IPS DF 19.7 (cell line): ENCODE measurements around the gene ATP6V0A4.
"Not testable (repeated sequence)": the region's sequence is repeated elsewhere in the genome, so short reads cannot be mapped to it uniquely, and the experiment has no call there.

Experiments used
- DNase-seq: peaks from one replicate; pipeline ENCODE4 v3.0.0-alpha.2; 2013; ENCODE audit warnings: low read depth, low spot score

The ATP6V0A4 gene

DNA sequence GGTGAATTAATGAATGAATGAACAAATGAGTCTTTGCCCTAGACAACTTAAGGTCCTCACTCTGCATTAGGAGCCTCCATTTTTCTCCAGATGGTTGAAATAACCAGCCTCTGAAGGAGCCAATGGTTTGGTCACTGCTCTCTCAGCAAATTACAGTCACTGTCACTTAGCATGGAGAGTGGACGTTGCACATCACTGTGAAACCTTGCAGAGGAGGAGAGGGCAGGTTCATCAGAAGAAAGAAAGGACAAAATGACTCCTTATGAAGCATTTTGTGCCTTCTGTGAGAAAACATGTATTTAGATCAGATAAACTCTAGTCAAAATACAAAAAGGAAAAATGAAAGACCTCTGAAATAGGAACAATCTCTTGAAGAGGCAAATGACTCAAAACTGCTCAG, 6.6 kb upstream of the ATP6V0A4 start:
- no peak for DNase-seq

DNA sequence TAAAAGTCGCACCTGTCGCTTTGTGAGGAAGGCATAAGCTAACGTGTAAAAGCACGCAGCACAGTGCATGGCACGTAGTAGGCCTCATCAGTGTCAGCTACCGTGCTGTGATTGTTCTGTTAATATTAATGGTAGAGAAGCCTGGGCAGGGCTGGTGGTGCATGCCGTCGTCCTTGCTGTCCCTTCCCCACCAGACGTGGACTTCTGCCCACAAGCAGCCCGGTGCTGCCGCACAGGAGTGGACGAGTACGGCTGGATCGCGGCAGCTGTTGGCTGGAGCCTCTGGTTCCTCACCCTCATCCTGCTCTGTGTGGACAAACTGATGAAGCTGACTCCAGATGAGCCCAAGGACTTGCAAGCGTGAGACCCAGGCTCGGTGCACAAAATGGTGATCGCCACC, 4.7 kb upstream of the ATP6V0A4 start:
- no peak for DNase-seq

DNA sequence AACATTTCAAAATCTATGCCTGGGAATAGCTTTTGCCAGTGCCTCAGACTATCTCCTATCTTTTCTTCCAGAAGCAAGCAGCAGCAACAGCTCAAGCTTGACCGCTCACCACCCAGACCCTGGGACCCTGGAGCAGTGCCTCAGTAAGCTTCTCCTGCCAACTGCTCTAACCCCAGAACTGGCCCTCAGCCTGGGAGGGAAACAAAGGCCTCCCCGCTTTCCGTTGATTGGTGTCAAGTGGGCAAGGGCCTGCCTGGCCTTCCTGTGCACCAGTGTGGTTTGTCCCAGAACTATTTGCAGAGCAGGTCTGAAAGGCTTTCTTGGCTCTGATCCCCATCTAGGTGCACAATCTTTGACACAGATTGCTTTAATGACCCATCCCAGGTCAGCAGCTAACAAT, 3.3 kb upstream of the ATP6V0A4 start:
- no peak for DNase-seq

DNA sequence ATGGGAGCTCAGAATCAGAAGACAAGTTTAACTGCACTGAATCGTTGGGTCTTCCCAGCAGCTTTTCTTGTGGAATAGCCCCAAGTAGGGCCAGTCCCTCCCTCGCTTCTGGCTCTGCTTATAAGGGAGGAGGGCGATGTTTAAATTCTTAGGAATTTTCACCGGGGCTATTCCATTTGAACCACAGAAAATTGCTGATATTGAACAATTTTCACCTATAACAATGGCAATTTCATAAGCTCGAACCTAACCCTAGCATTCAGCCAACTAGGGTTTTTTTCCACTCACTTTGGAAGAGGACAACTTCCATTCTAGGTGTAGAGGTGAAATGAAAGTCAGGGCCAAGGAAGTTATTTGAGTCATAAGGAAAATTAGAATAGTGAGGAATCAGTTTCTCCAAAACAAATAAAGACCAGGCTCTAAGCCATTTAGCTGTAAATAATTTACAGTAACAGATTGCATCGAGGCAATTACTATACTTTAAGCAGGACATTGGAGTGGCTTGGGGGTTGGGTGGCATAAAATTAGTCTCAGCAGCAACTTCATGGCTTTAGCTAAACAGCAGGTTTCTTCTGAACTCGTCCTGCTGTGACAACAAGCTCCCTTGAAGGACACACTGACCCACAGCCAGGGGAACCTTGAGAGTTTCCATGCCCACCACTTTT, 1.5 kb upstream of the ATP6V0A4 start:
- DNase-seq: no peak

DNA sequence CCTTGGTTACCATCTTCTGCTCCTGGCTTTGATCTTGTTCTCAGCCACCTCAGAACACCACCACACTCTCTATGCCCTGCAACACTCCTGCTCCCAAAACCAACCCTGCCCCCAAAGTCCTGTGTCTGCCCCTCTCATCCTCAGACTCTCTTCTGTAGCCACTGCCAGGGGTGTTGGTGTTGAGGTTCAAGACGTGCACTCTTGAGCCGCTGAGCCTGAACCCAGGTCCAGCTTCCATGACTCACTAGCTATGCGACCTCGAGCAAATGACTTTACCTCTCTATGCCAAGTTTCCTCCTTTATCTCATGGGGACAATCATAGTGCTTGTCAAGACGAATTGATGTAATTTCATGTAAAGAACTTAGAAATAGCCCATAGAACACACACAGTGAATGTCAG, 840 bp upstream of the ATP6V0A4 start:
- DNase-seq: no peak

DNA sequence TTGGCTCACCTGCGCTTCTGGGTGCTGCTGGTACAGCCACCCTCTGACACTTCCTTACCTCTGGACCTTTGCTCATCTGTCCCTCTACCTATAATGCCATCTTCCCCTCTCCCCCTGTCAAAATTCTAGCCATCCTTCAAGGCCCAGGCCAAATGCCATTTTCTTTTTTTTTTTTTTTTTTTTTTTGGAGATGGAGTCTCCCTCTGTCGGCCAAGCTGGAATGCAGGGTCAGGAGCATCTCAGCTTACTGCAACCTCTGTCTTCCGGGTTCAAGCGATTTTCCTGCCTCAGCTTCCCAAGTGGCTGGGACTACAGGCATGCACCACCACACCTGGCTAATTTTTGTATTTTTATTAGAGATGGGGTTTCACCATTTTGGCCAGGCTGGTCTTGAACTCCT, 950 bp downstream of the ATP6V0A4 start:
- DNase-seq: not testable (repeated sequence)

DNA sequence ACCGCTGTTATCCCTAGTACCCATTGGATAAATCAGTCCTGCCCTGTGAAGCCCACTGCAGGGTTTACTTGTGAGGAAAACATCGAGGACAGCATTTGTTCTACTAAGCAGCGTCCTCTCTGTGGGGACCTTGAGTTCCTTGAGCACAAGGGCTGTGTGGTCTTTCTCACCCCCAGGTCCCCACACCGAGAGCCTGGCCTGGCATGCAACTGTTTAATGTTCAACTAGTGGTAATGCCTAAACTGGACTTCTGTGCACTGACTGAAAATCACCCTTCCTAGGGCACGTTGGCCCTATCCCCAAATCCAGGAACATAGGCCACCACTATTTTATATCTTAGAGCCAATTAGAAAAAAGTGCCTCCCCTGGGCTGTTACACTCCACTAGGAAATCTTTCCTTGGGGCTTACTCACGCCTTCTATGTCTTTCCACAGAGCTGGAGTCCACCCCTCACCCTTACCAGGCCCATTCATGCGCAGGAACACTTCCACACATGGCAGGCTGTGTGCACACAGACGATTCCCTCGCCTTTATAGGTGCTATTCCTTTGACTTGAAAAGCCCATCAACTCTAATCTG, 1.9 kb downstream of the ATP6V0A4 start:
- DNase-seq: no peak

DNA sequence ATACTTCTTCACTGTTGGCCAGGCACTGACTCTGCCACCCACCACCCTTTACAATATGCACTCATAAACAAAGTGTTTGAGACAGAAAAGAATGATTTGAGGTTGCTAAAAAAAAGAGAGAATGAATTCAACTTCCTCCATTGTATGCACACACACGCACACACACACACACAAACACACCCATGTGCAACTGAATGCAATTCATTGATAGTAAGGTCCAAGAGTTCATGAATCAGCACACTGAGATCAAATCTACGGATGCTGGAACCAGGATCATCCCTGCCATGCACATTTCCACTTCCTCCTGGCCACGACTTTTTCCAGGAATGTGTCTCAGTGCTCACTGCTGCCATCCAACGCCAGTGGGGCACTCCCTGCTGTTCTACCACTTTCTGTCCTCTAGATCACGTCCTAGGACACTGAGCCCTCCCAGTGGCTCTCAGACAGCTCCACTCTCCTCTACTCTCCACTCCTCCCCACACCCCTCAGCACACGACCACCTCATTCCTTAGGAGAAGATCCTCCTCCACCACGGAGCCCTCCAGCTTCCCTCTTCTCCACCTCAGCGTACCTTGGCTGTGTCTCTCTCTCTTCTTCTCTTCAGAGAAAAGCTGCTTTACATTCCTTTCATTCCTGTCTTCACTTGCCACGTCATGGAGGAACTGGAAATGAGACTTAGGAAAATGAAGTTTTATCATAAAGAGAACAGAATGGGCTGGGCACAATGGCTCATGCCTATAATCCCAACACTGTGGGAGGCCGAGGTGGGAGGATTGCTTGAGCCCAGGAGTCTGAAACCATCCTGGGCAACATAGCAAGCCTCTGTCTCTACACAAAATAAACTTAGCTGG, 12.2 kb downstream of the ATP6V0A4 start:
- no peak for DNase-seq

DNA sequence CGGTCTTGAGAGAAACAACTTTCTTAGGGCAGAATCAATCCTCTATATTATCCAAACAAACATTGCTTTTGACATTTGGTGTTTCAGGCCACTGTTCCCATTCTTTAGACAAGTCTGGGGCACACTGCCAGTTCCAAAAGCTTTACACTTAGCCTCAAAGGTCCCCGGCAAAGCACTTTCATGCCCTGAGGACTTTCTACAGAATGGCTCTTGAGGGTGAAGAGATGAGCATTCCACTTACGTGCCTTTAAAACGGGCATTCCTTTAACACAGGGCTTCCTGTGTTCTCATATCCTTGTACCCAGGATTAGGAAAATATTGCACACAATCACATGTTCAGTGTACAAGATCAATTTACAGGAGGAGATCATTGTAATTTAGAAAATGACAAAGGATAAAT, 13.3 kb downstream of the ATP6V0A4 start:
- no peak for DNase-seq

DNA sequence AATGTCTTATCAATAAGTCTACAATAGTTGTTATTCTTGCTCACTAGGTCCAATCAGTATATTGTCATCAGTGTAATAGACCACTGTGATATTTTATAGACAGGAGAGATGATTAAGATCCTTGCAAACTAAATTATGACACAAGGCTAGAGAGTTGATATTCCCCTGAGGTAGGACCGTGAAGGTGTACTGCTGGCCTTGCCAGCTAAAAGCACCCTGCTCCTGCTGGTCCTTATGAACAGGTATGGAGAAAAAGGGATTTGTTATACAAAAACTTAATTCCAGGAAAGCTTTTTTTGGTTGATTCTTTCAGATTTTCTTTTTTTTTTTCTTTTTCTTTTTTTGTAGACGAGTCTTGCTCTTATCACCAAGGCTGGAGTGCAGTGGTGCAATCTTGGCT, 17.0 kb downstream of the ATP6V0A4 start:
- no peak for DNase-seq

DNA sequence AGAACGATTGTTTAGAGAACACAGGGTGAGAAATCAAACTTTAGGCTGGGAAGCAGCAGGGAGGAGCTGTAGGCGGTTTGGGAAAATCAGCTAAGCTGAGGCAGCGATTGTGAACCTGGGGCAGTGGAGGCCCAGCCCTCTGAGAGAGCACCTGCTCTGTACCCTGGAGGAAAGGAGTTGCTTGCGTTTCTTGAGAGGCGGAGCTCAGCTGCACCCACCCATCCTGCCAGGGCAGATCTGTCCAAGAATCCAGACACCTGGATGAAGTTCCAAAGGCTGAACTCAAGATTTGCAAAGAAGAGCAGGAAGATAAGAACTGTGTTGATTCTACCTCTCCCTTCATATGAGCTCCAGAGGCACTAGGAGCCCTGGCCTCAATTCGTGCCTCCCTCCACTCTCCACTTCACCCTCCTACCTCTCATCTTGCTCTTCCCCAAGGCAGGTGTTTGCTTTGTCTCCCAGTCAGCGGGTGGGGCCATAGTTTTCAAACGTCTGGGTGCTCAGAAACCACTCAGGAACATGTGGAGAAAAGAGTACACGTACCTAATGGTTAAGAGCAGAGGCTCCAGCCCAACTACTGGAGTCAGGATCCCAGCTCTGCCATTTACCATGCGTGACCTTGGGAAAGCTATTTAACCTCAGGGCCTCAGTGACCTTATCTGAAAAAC, 21.7 kb downstream of the ATP6V0A4 start:
- no peak for DNase-seq

DNA sequence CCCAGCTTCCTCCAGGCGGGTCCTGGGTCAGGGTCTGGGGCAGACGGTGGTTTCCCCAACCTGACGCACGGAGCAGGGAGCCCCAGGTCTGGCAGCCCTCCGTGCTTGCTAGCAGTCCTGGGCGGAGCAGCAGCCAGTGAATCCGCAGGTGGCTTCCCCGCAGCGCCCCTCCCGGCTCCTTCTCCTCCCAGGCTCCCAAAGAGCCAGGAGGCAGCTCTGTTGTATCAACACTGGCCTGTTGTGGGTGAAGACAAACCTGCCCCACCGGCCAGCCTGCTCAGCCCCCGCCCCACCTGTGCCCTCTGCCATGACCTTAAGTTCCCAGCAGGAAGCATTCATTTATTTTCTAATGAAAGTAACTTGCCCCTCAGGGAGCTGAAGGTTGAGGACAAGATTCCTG, 24.2 kb downstream of the ATP6V0A4 start:
- peak; percentile 48 for DNase-seq

DNA sequence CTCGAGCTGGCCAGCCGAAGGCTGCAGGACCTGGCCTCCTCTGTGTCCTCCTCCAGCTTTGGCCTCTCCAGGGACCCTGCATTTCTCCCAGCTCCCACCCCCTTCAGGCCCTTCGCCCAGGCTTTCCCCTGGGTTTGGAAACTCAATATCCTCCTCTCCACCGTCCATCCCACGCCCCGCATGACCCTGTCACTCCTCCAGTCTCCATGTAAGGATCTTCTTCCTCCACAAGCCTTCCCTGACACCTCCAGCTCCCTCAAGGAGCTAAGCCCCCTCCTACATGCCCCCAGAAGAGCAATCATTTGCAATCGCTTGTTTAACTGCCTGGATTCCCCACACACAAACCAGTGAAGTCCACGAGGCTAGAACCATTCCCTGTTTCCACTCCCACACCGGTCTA, 24.8 kb downstream of the ATP6V0A4 start:
- no peak for DNase-seq

DNA sequence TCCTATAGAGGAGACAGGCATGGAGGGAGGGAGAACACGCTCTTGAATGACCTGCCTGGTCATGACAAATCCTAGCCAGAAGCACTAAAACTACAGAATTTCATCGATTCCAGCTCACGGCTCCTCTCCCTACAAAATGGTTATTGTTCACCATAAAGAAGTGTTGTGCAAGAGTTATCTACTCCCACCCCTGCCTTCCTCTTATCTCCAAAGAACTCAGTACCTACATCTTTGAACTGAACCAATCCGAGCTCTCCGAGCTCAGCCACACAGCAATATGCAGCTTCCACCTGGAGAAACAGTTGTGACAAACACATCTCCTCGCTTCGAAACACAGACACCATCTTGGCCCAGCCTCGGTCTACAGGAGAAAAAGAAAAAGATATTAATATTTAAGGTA, 27.1 kb downstream of the ATP6V0A4 start:
- DNase-seq: no peak

DNA sequence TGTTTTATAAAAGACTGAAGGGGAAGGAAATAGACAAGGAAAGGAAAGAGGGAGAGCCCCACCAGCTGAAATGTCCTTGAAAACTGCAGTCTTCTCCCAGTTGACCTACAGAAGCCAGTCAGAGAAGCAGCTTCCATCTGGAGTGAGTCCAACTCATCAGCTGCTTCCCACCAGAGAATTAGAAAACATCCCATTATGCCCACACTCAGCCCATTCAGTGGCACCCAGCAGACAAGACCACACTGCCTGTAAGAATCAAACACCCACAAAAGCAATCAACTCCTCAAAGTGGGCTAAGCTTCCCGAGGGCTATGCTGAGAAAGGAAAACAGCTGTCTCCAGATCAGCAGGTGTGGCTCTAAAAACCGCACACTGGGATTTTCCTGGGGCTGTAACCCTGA, 29.8 kb downstream of the ATP6V0A4 start:
- DNase-seq: no peak

DNA sequence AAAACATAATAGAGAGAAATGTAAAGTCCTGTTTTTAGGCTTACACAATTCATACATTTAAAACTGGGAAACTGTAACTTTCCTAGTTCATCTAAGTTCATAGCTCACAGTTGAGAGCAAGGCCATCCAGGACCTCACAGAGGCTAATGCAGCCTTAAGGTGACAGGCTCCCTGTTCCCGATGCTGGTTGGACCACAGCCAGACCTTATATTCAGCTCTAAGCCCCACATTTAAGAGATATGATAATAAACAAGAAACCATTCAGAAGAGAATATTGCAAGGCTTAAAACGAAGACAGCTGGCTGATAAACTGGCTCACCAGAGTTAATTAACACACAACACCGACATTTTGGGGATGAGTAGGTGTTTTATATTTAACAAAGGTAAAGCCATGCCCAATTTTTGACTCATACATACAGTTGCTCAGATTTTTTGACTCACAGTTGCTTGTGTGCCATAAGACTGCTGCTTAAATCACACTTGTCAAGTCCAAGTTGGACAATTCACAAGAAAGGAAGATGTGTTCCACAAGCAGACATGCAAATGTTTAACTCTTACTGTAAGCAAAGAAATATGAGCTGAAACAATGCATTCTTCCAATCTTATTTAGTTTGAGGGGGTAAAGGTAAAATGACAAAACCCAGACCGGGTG, 41.3 kb downstream of the ATP6V0A4 start:
- no peak for DNase-seq

DNA sequence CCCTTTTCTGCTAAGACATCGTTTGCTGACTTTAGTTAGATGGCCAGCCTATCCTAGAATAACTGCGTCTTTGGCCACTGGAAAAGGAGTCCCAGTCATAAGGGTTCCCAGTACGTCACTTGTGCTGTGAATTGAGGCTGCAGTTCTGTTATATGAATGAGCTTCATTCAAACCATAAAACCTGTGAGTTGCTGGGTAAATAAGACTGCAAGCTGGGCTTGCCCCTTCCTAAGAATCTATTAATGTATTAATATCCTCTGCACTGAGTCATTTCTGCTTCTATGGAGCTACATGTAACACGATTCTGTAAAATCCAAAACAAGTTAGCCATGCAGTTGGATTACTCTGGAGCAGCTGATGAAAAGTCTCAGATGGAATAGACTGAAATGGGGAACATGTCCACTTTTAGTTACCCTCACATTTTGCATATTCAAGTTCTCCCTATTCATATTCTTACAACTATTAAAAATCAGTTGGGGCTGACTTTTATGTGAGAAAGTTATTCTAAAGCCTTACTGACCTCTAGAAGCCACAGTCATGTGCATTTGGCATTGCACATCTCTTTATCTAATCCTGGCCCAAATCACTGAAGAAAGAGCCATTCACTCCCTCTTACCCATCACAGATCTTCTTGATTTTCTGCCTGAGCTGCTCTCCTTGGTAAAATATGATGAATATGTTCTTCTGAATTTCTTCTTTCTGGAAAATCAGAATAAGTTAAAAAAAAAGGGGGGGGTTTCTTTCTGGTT, 42.0 kb downstream of the ATP6V0A4 start:
- DNase-seq: no peak

DNA sequence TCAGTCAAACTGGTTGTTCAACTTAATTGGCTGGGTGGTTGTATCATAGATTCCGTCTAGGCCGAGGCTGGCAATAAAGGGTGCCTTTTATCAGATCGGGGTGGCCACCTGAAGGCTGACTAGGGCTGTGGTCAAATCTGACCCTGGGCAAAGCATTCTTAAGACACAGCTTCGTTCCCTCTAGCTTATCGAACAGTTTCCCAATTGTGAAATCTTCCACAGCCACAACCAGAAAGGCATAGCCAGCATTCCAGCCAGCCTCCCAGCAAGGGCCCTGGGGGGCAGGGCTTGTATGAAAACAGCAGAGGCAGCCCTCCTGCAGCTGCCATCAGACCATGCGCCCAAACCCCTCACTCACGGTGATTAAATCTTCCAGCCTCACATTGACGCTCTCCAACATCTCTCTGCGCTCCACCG, 42.7 kb downstream of the ATP6V0A4 start:
- no peak for DNase-seq

DNA sequence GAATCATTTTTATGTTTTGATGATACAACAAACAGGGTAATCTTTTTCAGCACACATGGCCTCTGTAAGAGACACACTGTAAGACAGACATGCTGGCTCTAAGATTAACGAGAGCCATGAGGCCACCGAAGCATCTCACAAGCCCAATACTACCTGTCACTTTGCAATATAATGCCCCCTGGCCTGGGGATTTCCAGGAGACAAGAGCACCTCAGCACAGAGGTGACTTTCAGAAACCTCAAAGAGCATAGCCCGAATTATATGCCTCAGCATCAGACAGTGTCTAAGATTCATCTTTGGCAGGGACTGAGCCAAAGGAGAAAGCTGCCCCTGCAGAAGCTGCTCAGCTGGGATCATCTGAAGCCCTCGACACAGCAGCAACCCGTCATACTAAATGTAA, 44.4 kb downstream of the ATP6V0A4 start:
- DNase-seq: no peak

DNA sequence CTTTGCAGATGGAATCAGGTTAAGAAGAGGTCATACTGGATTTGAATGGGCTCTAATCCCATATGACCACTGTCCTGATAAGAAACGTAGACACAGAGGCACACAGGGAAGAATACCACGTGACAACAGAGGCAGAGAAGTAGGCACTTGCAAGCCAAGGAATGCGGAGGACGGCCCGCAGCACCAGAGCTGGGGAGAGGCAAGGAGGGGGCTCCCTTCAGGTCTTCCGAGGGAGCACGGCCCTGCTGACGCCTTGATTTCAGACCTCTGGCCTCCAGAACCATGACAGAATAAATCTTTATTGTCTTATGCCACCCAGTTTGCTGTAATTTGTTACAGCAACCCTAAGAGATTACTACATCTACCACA, 44.9 kb downstream of the ATP6V0A4 start:
- no peak for DNase-seq

DNA sequence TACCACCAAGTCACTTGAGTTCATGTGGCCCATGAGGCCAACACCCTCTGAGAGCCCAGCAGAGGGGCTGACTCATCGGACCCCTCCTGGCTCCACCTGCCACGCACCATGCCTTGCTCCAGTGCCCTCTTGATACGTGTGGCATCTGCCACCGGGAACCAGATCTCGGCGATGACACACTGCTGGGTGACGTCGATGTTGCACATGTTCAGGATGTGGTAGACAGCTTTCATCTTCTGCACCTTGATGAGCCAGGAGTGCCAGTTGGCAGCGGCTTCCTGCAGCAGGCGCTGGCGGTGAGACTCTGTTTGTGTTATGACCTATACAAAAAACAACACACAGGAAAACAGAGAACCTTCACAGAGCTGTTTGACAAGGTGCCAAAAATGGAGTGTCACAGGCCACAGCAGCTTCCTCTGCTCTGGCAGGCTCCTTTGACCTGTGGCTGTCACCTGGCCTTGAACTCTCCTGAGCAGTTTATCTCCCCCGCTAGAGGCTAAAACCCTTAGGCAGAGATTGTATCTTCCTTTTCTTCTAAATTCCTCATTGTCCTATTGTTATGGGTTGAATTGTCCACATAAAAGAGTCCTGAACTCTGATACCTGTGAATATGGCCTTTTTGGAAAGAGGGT, 45.4 kb downstream of the ATP6V0A4 start:
- DNase-seq: no peak
